HepG2 (cell line): ENCODE data around the gene TMEM116.
"Not testable (repeated sequence)": the region's sequence is repeated elsewhere in the genome, so short reads cannot be mapped to it uniquely, and the experiment has no call there.

Experiments
- ARNTL ChIP-seq: sonication (generic); formaldehyde crosslinking; IDR thresholded peaks from 2 replicates; pipeline ENCODE4 v1.4.0; 2020; ENCODE audit warnings: mild to moderate bottlenecking, missing genetic modification reagents
- ATF1 ChIP-seq: IDR thresholded peaks from 2 replicates; pipeline ENCODE4 v1.6.1; 2016; ENCODE audit warnings: mild to moderate bottlenecking, control low read depth
- CHCHD3 ChIP-seq: sonication (generic); formaldehyde crosslinking; IDR thresholded peaks from 2 replicates; pipeline ENCODE4 v1.8.0; 2022; ENCODE audit warnings: mild to moderate bottlenecking, missing genetic modification reagents, moderate library complexity
- EZH2 ChIP-seq: conservative IDR thresholded peaks from 2 replicates; pipeline ENCODE4 v1.6.1; 2012; ENCODE audit warnings: mild to moderate bottlenecking, low read depth, low read length, moderate library complexity
- HCFC1 ChIP-seq: fragments of 150-350 bp; IDR thresholded peaks from 2 replicates; pipeline ENCODE4 v1.6.1; 2014; ENCODE audit warnings: low read depth, low read length
- YY1 ChIP-seq: IDR thresholded peaks from 2 replicates; pipeline ENCODE4 v1.6.1; 2011; ENCODE audit warnings: low read length, low read depth, moderate library complexity, mild to moderate bottlenecking; ENCODE audit not compliant: insufficient read depth, insufficient replicate concordance
- TF ChIP-seq, protein P1 (sequence below): IDR thresholded peaks from 2 replicates; pipeline ENCODE4 v1.6.1; 2012; ENCODE audit warnings: inconsistent platforms
- TF ChIP-seq, protein P2 (sequence below): sonication (generic); formaldehyde crosslinking; IDR thresholded peaks from 2 replicates; pipeline ENCODE4 v1.5.1; 2020; ENCODE audit warnings: mild to moderate bottlenecking, missing genetic modification reagents, moderate library complexity
- TF ChIP-seq, protein P3 (sequence below): sonication (generic); formaldehyde crosslinking; IDR thresholded peaks from 2 replicates; pipeline ENCODE4 v1.5.0; 2020; ENCODE audit warnings: mild to moderate bottlenecking, missing genetic modification reagents, moderate library complexity

DNA sequence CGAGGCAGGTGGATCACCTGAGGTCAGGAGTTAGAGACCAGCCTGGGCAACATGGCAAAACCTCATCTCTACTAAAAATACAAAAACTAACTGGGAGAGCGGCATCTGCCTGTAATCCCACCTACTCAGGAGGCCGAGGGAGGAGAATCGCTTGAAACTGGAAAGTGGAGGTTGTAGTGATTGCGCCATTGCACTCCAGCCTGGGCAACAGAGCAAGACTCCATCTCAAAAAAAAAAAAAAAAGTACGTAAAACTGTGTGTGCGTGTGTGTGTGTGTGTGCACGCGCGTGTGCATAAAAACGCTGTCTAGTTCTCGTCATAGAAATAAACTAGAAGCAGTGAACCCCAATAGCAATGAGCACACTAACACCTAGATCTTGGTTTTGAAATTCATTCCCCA is 23.6 kb upstream of the TMEM116 start:
- not testable (repeated sequence) for TF ChIP-seq YY1; ARNTL (CRISPR knock-in tag); CHCHD3 (CRISPR knock-in tag); HCFC1; ATF1; EZH2
- TF ChIP-seq, protein P1, sequence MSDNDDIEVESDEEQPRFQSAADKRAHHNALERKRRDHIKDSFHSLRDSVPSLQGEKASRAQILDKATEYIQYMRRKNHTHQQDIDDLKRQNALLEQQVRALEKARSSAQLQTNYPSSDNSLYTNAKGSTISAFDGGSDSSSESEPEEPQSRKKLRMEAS: not testable (repeated sequence)
- TF ChIP-seq, protein P2, sequence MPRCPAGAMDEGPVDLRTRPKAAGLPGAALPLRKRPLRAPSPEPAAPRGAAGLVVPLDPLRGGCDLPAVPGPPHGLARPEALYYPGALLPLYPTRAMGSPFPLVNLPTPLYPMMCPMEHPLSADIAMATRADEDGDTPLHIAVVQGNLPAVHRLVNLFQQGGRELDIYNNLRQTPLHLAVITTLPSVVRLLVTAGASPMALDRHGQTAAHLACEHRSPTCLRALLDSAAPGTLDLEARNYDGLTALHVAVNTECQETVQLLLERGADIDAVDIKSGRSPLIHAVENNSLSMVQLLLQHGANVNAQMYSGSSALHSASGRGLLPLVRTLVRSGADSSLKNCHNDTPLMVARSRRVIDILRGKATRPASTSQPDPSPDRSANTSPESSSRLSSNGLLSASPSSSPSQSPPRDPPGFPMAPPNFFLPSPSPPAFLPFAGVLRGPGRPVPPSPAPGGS (CRISPR knock-in tag): not testable (repeated sequence)
- TF ChIP-seq, protein P3, sequence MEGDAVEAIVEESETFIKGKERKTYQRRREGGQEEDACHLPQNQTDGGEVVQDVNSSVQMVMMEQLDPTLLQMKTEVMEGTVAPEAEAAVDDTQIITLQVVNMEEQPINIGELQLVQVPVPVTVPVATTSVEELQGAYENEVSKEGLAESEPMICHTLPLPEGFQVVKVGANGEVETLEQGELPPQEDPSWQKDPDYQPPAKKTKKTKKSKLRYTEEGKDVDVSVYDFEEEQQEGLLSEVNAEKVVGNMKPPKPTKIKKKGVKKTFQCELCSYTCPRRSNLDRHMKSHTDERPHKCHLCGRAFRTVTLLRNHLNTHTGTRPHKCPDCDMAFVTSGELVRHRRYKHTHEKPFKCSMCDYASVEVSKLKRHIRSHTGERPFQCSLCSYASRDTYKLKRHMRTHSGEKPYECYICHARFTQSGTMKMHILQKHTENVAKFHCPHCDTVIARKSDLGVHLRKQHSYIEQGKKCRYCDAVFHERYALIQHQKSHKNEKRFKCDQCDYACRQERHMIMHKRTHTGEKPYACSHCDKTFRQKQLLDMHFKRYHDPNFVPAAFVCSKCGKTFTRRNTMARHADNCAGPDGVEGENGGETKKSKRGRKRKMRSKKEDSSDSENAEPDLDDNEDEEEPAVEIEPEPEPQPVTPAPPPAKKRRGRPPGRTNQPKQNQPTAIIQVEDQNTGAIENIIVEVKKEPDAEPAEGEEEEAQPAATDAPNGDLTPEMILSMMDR: not testable (repeated sequence)
